Activated naive CD8-positive, alpha-beta T cell treated with anti-CD3 and anti-CD28 coated beads for 36 hours (primary cell): ENCODE measurements around the gene ZNF532. TPM values are rescaled to one million over a fixed set of nuclear protein-coding genes. Genes with fewer than 3 reads are reported as not detected.

Source experiments
- DNase-seq: peaks from one replicate; pipeline ENCODE4 v3.0.0; 2021
- H3K27ac Mint-ChIP-seq: one replicate; pipeline ENCODE4 v1.8.0; 2022; ENCODE audit warnings: mild to moderate bottlenecking, moderate library complexity, mixed read lengths
- H3K27me3 Mint-ChIP-seq: one replicate; pipeline ENCODE4 v1.8.0; 2022; ENCODE audit warnings: mild to moderate bottlenecking, mixed read lengths
- H3K36me3 Mint-ChIP-seq: one replicate; pipeline ENCODE4 v1.8.0; 2021; ENCODE audit warnings: mild to moderate bottlenecking, mixed read lengths
- H3K4me1 Mint-ChIP-seq: one replicate; pipeline ENCODE4 v1.8.0; 2021; ENCODE audit warnings: mixed read lengths
- H3K4me3 Mint-ChIP-seq: one replicate; pipeline ENCODE4 v1.8.0; 2022; ENCODE audit warnings: mild to moderate bottlenecking, moderate library complexity, mixed read lengths
- H3K9me3 Mint-ChIP-seq: one replicate; pipeline ENCODE4 v1.8.0; 2022; ENCODE audit warnings: mixed read lengths
- total RNA-seq, 2 experiments: library from RNA; stranded (reverse); gene quantifications; one replicate each; pipeline ENCODE4 v1.2.3, GENCODE V29; 2021

The ZNF532 gene
- total RNA-seq, 2 experiments from 2014 or later: 1.2 to 1.5 TPM

- no peaks in the 10 kb centered on the region for H3K9me3 Mint-ChIP-seq
- no peaks in the 10 kb centered on the region for H3K36me3 Mint-ChIP-seq
These were observed 87.5 kb downstream of the ZNF532 start for GRCh38 chr18:58951986-58952702.

GRCh38 chr18:58952858-58953257 lies 88.2 kb downstream of the ZNF532 start:
- Mint-ChIP-seq H3K27ac (no peak overlapping the region), H3K36me3 (no peaks in the 10 kb centered on the region), H3K4me1 (no peaks in the 10 kb centered on the region), H3K4me3 (no peak overlapping the region), H3K9me3 (no peaks in the 10 kb centered on the region), H3K27me3 (peaks cover 3% of the 10 kb centered on the region)
- DNase-seq: no peak

More at GRCh38 chr18:58951986-58952702, 87.5 kb downstream of the ZNF532 start:
- peaks cover 3% of the 10 kb centered on the region for H3K27me3 Mint-ChIP-seq
- no peaks in the 10 kb centered on the region for H3K4me1 Mint-ChIP-seq
- H3K4me3 Mint-ChIP-seq: no peak overlapping the region
- DNase-seq: no peak
- no peak overlapping the region for H3K27ac Mint-ChIP-seq

- H3K4me3 Mint-ChIP-seq: no peak overlapping the region
- no peak overlapping the region for H3K27ac Mint-ChIP-seq
- H3K4me1 Mint-ChIP-seq: no peaks in the 10 kb centered on the region
- H3K9me3 Mint-ChIP-seq: no peaks in the 10 kb centered on the region
- peaks cover 3% of the 10 kb centered on the region for H3K27me3 Mint-ChIP-seq
- DNase-seq: no peak
- H3K36me3 Mint-ChIP-seq: no peaks in the 10 kb centered on the region
These were observed 89.0 kb downstream of the ZNF532 start for GRCh38 chr18:58953627-58954026.

- no peaks in the 10 kb centered on the region for H3K36me3 Mint-ChIP-seq
- H3K4me1 Mint-ChIP-seq: no peaks in the 10 kb centered on the region
- DNase-seq: no peak
- H3K4me3 Mint-ChIP-seq: no peak overlapping the region
- peaks cover 3% of the 10 kb centered on the region for H3K27me3 Mint-ChIP-seq
- no peaks in the 10 kb centered on the region for H3K9me3 Mint-ChIP-seq
- H3K27ac Mint-ChIP-seq: no peak overlapping the region
These were observed 90.3 kb downstream of the ZNF532 start for GRCh38 chr18:58955001-58955400.

GRCh38 chr18:58955738-58956137 lies 91.1 kb downstream of the ZNF532 start:
- Mint-ChIP-seq H3K36me3 (no peaks in the 10 kb centered on the region), H3K27me3 (peaks cover 3% of the 10 kb centered on the region), H3K4me1 (no peaks in the 10 kb centered on the region), H3K9me3 (no peaks in the 10 kb centered on the region), H3K27ac (no peak overlapping the region), H3K4me3 (no peak overlapping the region)
- DNase-seq: no peak

GRCh38 chr18:58958628-58959027 lies 94.0 kb downstream of the ZNF532 start:
- no peaks in the 10 kb centered on the region for H3K4me1 Mint-ChIP-seq
- no peaks in the 10 kb centered on the region for H3K9me3 Mint-ChIP-seq
- no peak for DNase-seq
- H3K36me3 Mint-ChIP-seq: no peaks in the 10 kb centered on the region
- H3K27ac Mint-ChIP-seq: no peak overlapping the region
- H3K27me3 Mint-ChIP-seq: peaks cover 6% of the 10 kb centered on the region
- H3K4me3 Mint-ChIP-seq: no peak overlapping the region

- H3K9me3 Mint-ChIP-seq: no peaks in the 10 kb centered on the region
- H3K27ac Mint-ChIP-seq: no peak overlapping the region
- H3K36me3 Mint-ChIP-seq: no peaks in the 10 kb centered on the region
- no peak overlapping the region for H3K4me3 Mint-ChIP-seq
- H3K27me3 Mint-ChIP-seq: peaks cover 10% of the 10 kb centered on the region
- no peak for DNase-seq
- no peaks in the 10 kb centered on the region for H3K4me1 Mint-ChIP-seq
These were observed 95.8 kb downstream of the ZNF532 start for GRCh38 chr18:58960508-58960907.

- H3K4me3 Mint-ChIP-seq: no peak overlapping the region
- no peak overlapping the region for H3K27ac Mint-ChIP-seq
- peaks cover 10% of the 10 kb centered on the region for H3K27me3 Mint-ChIP-seq
- no peaks in the 10 kb centered on the region for H3K9me3 Mint-ChIP-seq
- H3K36me3 Mint-ChIP-seq: no peaks in the 10 kb centered on the region
- DNase-seq: no peak
- no peaks in the 10 kb centered on the region for H3K4me1 Mint-ChIP-seq
These were observed 96.5 kb downstream of the ZNF532 start for GRCh38 chr18:58960946-58961722.

GRCh38 chr18:58962336-58962735 lies 97.7 kb downstream of the ZNF532 start:
- Mint-ChIP-seq H3K4me1 (no peaks in the 10 kb centered on the region), H3K9me3 (no peaks in the 10 kb centered on the region), H3K27ac (no peak overlapping the region), H3K4me3 (no peak overlapping the region), H3K27me3 (peaks cover 10% of the 10 kb centered on the region), H3K36me3 (no peaks in the 10 kb centered on the region)
- no peak for DNase-seq

- Mint-ChIP-seq H3K27me3 (peaks cover 15% of the 10 kb centered on the region), H3K36me3 (no peaks in the 10 kb centered on the region), H3K27ac (no peak overlapping the region), H3K4me1 (no peaks in the 10 kb centered on the region), H3K4me3 (no peak overlapping the region), H3K9me3 (no peaks in the 10 kb centered on the region)
- no peak for DNase-seq
These were observed 100.8 kb downstream of the ZNF532 start for GRCh38 chr18:58965291-58966004.

GRCh38 chr18:58966005-58966677 lies 101.5 kb downstream of the ZNF532 start:
- no peaks in the 10 kb centered on the region for H3K9me3 Mint-ChIP-seq
- DNase-seq: no peak
- H3K4me1 Mint-ChIP-seq: no peaks in the 10 kb centered on the region
- no peak overlapping the region for H3K27ac Mint-ChIP-seq
- peaks cover 15% of the 10 kb centered on the region for H3K27me3 Mint-ChIP-seq
- H3K36me3 Mint-ChIP-seq: no peaks in the 10 kb centered on the region
- no peak overlapping the region for H3K4me3 Mint-ChIP-seq

GRCh38 chr18:58966704-58967103 lies 102.0 kb downstream of the ZNF532 start:
- no peaks in the 10 kb centered on the region for H3K4me1 Mint-ChIP-seq
- no peaks in the 10 kb centered on the region for H3K36me3 Mint-ChIP-seq
- no peak overlapping the region for H3K27ac Mint-ChIP-seq
- H3K9me3 Mint-ChIP-seq: no peaks in the 10 kb centered on the region
- H3K27me3 Mint-ChIP-seq: peaks cover 11% of the 10 kb centered on the region
- no peak overlapping the region for H3K4me3 Mint-ChIP-seq
- no peak for DNase-seq

- Mint-ChIP-seq H3K4me3 (no peak overlapping the region), H3K36me3 (no peaks in the 10 kb centered on the region), H3K27ac (no peak overlapping the region), H3K27me3 (peaks cover 9% of the 10 kb centered on the region), H3K9me3 (no peaks in the 10 kb centered on the region), H3K4me1 (no peaks in the 10 kb centered on the region)
- no peak for DNase-seq
These were observed 103.1 kb downstream of the ZNF532 start for GRCh38 chr18:58967751-58968254.

GRCh38 chr18:58970943-58971790 lies 106.5 kb downstream of the ZNF532 start:
- H3K4me1 Mint-ChIP-seq: no peaks in the 10 kb centered on the region
- H3K36me3 Mint-ChIP-seq: no peaks in the 10 kb centered on the region
- peaks cover 11% of the 10 kb centered on the region for H3K27me3 Mint-ChIP-seq
- no peak for DNase-seq
- no peaks in the 10 kb centered on the region for H3K9me3 Mint-ChIP-seq
- H3K27ac Mint-ChIP-seq: no peak overlapping the region
- no peak overlapping the region for H3K4me3 Mint-ChIP-seq
